Effector memory CD8-positive, alpha-beta T cell (primary cell): ENCODE data around the gene CD244.
"Not testable (repeated sequence)": the region's sequence is repeated elsewhere in the genome, so short reads cannot be mapped to it uniquely, and the experiment has no call there.

Experiments used
- ATAC-seq: fragments of 150-1000 bp; cut with Tn5 transposase; replicated peaks from 2 replicates; pipeline ENCODE4 v1.10.0; 2021; ENCODE audit warnings: mild to moderate bottlenecking, moderate library complexity
- DNase-seq, 3 experiments: peaks; one replicate each; pipeline ENCODE4 v3.0.0; 2021
- H3K27ac Mint-ChIP-seq, 2 donors: one replicate each; pipeline ENCODE4 v1.8.0; 2022; ENCODE audit warnings: mild to moderate bottlenecking in 2 of 2, mixed read lengths in 2 of 2, moderate library complexity in 2 of 2
- H3K27me3 Mint-ChIP-seq, 2 donors: one replicate each; pipeline ENCODE4 v1.8.0; 2022; ENCODE audit warnings: mixed read lengths in 2 of 2
- H3K36me3 Mint-ChIP-seq: one replicate; pipeline ENCODE4 v1.8.0; 2022; ENCODE audit warnings: mild to moderate bottlenecking, moderate library complexity, mixed read lengths; ENCODE audit not compliant: insufficient read depth
- H3K4me1 Mint-ChIP-seq, 2 donors: one replicate each; pipeline ENCODE4 v1.8.0; 2022; ENCODE audit warnings: low read depth in 2 of 2, mixed read lengths in 2 of 2
- H3K4me3 Mint-ChIP-seq, 2 donors: one replicate each; pipeline ENCODE4 v1.8.0; 2022; ENCODE audit warnings: mild to moderate bottlenecking in 2 of 2, mixed read lengths in 2 of 2, moderate library complexity in 2 of 2
- H3K9me3 Mint-ChIP-seq, 2 donors: one replicate each; pipeline ENCODE4 v1.8.0; 2022; ENCODE audit warnings: mixed read lengths in 2 of 2
- total RNA-seq, 9 experiments: gene quantifications; one replicate each; lab custom pipeline; 2026; lab: John Stamatoyannopoulos, UW

Gene CD244
- 0.24 to 67.7 (median 5.9) reads per million in 9 experiments for total RNA-seq

GRCh38 chr1:160862203-160863060 lies at the start of gene CD244:
Gene CD244, minus strand, starts transcription at chr1:160862887. Its CDS starts 210 bp downstream, at chr1:160862677.
- Mint-ChIP-seq H3K27me3 (no peaks in the 10 kb centered on the region), H3K4me1 (peaks cover 42 to 49% of the 10 kb centered on the region in 2 donors), H3K27ac (peak within 1 kb of the TSS; percentile 94 to 98), H3K36me3 (peaks cover 17% of the 10 kb centered on the region), H3K9me3 (no peaks in the 10 kb centered on the region), H3K4me3 (peak within 1 kb of the TSS; percentile 93 to 99)
- peak; percentile 68 to 74 (median 71) for DNase-seq
- peak; percentile 99 for ATAC-seq

- no peak overlapping the region for H3K27ac Mint-ChIP-seq
- no peaks in the 10 kb centered on the region for H3K9me3 Mint-ChIP-seq
- H3K36me3 Mint-ChIP-seq: no peaks in the 10 kb centered on the region
- H3K27me3 Mint-ChIP-seq: peaks cover 0 to 6% of the 10 kb centered on the region in 2 donors
- ATAC-seq: no peak
- no peaks in the 10 kb centered on the region for H3K4me1 Mint-ChIP-seq
- H3K4me3 Mint-ChIP-seq: no peak overlapping the region
- no peak for DNase-seq
Measured at GRCh38 chr1:160911925-160912324, 49.2 kb upstream of the CD244 start.

- H3K27ac Mint-ChIP-seq: no peak overlapping the region
- DNase-seq: no peak
- H3K4me3 Mint-ChIP-seq: no peak overlapping the region
- H3K36me3 Mint-ChIP-seq: no peaks in the 10 kb centered on the region
- ATAC-seq: no peak
- no peaks in the 10 kb centered on the region for H3K9me3 Mint-ChIP-seq
- H3K4me1 Mint-ChIP-seq: no peaks in the 10 kb centered on the region
- peaks cover 0 to 6% of the 10 kb centered on the region in 2 donors for H3K27me3 Mint-ChIP-seq
Measured at GRCh38 chr1:160911441-160911840, 48.8 kb upstream of the CD244 start.

GRCh38 chr1:160910170-160910750 lies 47.6 kb upstream of the CD244 start:
- ATAC-seq: no peak

GRCh38 chr1:160907976-160908375 lies 45.3 kb upstream of the CD244 start:
- DNase-seq: no peak
- Mint-ChIP-seq H3K27ac (no peak overlapping the region), H3K36me3 (no peaks in the 10 kb centered on the region), H3K4me1 (no peaks in the 10 kb centered on the region), H3K4me3 (no peak overlapping the region), H3K9me3 (no peaks in the 10 kb centered on the region), H3K27me3 (no peaks in the 10 kb centered on the region)
- ATAC-seq: no peak

More at GRCh38 chr1:160910170-160910750, 47.6 kb upstream of the CD244 start:
- Mint-ChIP-seq H3K4me3 (no peak overlapping the region), H3K27me3 (no peaks in the 10 kb centered on the region), H3K36me3 (no peaks in the 10 kb centered on the region), H3K27ac (no peak overlapping the region), H3K9me3 (no peaks in the 10 kb centered on the region), H3K4me1 (no peaks in the 10 kb centered on the region)
- no peak for DNase-seq

GRCh38 chr1:160905617-160905989 lies 42.9 kb upstream of the CD244 start:
- H3K36me3 Mint-ChIP-seq: peaks cover 4% of the 10 kb centered on the region
- H3K4me3 Mint-ChIP-seq: no peak overlapping the region
- no peak overlapping the region for H3K27ac Mint-ChIP-seq
- no peaks in the 10 kb centered on the region for H3K4me1 Mint-ChIP-seq
- DNase-seq (no peak), ATAC-seq (no peak)
- H3K9me3 Mint-ChIP-seq: no peaks in the 10 kb centered on the region
- H3K27me3 Mint-ChIP-seq: no peaks in the 10 kb centered on the region

- DNase-seq (no peak), ATAC-seq (no peak)
- Mint-ChIP-seq H3K27me3 (no peaks in the 10 kb centered on the region), H3K27ac (no peak overlapping the region), H3K9me3 (no peaks in the 10 kb centered on the region), H3K4me1 (no peaks in the 10 kb centered on the region), H3K36me3 (peaks cover 4% of the 10 kb centered on the region), H3K4me3 (no peak overlapping the region)
Measured at GRCh38 chr1:160904783-160905616, 42.3 kb upstream of the CD244 start.

- not testable (repeated sequence) for H3K27ac Mint-ChIP-seq, H3K36me3 Mint-ChIP-seq, ATAC-seq, H3K9me3 Mint-ChIP-seq, H3K4me1 Mint-ChIP-seq, DNase-seq, H3K4me3 Mint-ChIP-seq, H3K27me3 Mint-ChIP-seq
Measured at GRCh38 chr1:160902251-160902650, 39.6 kb upstream of the CD244 start.

GRCh38 chr1:160901768-160902167 lies 39.1 kb upstream of the CD244 start:
- H3K4me3 Mint-ChIP-seq: no peak overlapping the region
- no peaks in the 10 kb centered on the region for H3K4me1 Mint-ChIP-seq
- peaks cover 3 to 4% of the 10 kb centered on the region in 2 donors for H3K27me3 Mint-ChIP-seq
- no peaks in the 10 kb centered on the region for H3K9me3 Mint-ChIP-seq
- H3K36me3 Mint-ChIP-seq: peaks cover 4% of the 10 kb centered on the region
- H3K27ac Mint-ChIP-seq: no peak overlapping the region
- DNase-seq: no peak
- ATAC-seq: no peak

- not testable (repeated sequence) for H3K27ac Mint-ChIP-seq, H3K4me1 Mint-ChIP-seq, ATAC-seq, H3K9me3 Mint-ChIP-seq, H3K36me3 Mint-ChIP-seq, DNase-seq, H3K4me3 Mint-ChIP-seq
- H3K27me3 Mint-ChIP-seq: peaks cover 11 to 14% of the 10 kb centered on the region in 2 donors
Measured at GRCh38 chr1:160900683-160901082, 38.0 kb upstream of the CD244 start.

GRCh38 chr1:160894368-160895135 lies 31.9 kb upstream of the CD244 start:
- H3K27ac Mint-ChIP-seq, H3K36me3 Mint-ChIP-seq, H3K4me3 Mint-ChIP-seq, ATAC-seq, DNase-seq, H3K4me1 Mint-ChIP-seq: not testable (repeated sequence)
- H3K27me3 Mint-ChIP-seq: peaks cover 17 to 36% of the 10 kb centered on the region in 2 donors
- H3K9me3 Mint-ChIP-seq: peaks cover 0 to 11% of the 10 kb centered on the region in 2 donors

- no peak for ATAC-seq
- Mint-ChIP-seq H3K27ac (no peak overlapping the region), H3K4me1 (peaks cover 0 to 2% of the 10 kb centered on the region in 2 donors), H3K27me3 (peaks cover 14 to 31% of the 10 kb centered on the region in 2 donors), H3K9me3 (peaks cover 0 to 11% of the 10 kb centered on the region in 2 donors), H3K36me3 (no peaks in the 10 kb centered on the region), H3K4me3 (no peak overlapping the region)
- DNase-seq: no peak
Measured at GRCh38 chr1:160891474-160891873, 28.8 kb upstream of the CD244 start.

- Mint-ChIP-seq H3K4me1 (peaks cover 0 to 5% of the 10 kb centered on the region in 2 donors), H3K27ac (no peak overlapping the region), H3K36me3 (no peaks in the 10 kb centered on the region), H3K4me3 (no peak overlapping the region), H3K27me3 (peaks cover 5% of the 10 kb centered on the region in 2 donors), H3K9me3 (peaks cover 0 to 6% of the 10 kb centered on the region in 2 donors)
- ATAC-seq (no peak), DNase-seq (no peak)
Measured at GRCh38 chr1:160888926-160889325, 26.2 kb upstream of the CD244 start.
